ENCODE measurements around the gene ZBTB3. TPM values are rescaled to one million over a fixed set of nuclear protein-coding genes. Genes with fewer than 3 reads are reported as not detected.
"Not testable (repeated sequence)": the region's sequence is repeated elsewhere in the genome, so short reads cannot be mapped to it uniquely, and the experiment has no call there.

The ZBTB3 gene
- total RNA-seq, 4 donors from 2014 or later: 8.4 to 20.9 (median 14.0) TPM

GRCh38 chr11:62774407-62774806, 20.4 kb upstream of the ZBTB3 start:
- in situ Hi-C loops (cut with MboI; ENCODE audit: low pct_ligation_motif_present in 1 of 4, low pct_unique_long_range_greater_than_20kb in 1 of 4, low sequenced_read_pairs in 3 of 4): no loop called here
- no peak for DNase-seq
- H3K9me3 ChIP-seq: no peaks in the 10 kb centered on the region
- H3K36me3 ChIP-seq: peaks cover 0 to 12% (median 2%) of the 10 kb centered on the region in 4 donors
- H3K27me3 ChIP-seq: no peaks in the 10 kb centered on the region
- intact Hi-C loops (cut with DNase I; ENCODE audit: low total_unique reads): no loop called here
- TF ChIP-seq EP300 (IDR thresholded peaks at IDR 0.05; ENCODE audit: low read depth) (no peak), POLR2A (IDR thresholded peaks at IDR 0.05) (no peak), CTCF (IDR thresholded peaks at IDR 0.05) (no peak), POLR2AphosphoS5 (IDR thresholded peaks at IDR 0.05) (no peak)
- 88 to 100% methylated on average over 2 to 6 of the region's 6 CpGs for WGBS, 2 donors (ENCODE audit: low coverage in 1 of 2)
- no peak overlapping the region for H3K4me3 ChIP-seq
- H3K4me1 ChIP-seq: peaks cover 15 to 24% (median 20%) of the 10 kb centered on the region in 4 donors
- H3K27ac ChIP-seq: no peak overlapping the region

GRCh38 chr11:62771144-62772021, 17.4 kb upstream of the ZBTB3 start, which contains the start of gene TAF6L:
Gene TAF6L (plus strand): TSS chr11:62771396. CDS start chr11:62775784, 4,388 bp downstream.
- H3K36me3 ChIP-seq: peaks cover 0 to 10% (median 5%) of the 10 kb centered on the region in 4 donors
- no peaks in the 10 kb centered on the region for H3K27me3 ChIP-seq
- WGBS, 2 donors (ENCODE audit: low coverage in 1 of 2): 3% methylated on average over 56 of the region's 60 CpGs; no CpG with 5 or more reads in 1 of the 2 donors
- in situ Hi-C loops (cut with MboI; ENCODE audit: low pct_ligation_motif_present in 1 of 4, low pct_unique_long_range_greater_than_20kb in 1 of 4, low sequenced_read_pairs in 3 of 4): no loop called here
- peak within 1 kb of the TSS; percentile 56 to 76 (median 61) for H3K4me3 ChIP-seq
- H3K27ac ChIP-seq: peak within 1 kb of the TSS; percentile 92 to 98 (median 94)
- peaks cover 15 to 24% (median 20%) of the 10 kb centered on the region in 4 donors for H3K4me1 ChIP-seq
- intact Hi-C loops (cut with DNase I; ENCODE audit: low total_unique reads): no loop called here
- DNase-seq: peak; percentile 98
- TF ChIP-seq CTCF (IDR thresholded peaks at IDR 0.05) (no peak), POLR2AphosphoS5 (IDR thresholded peaks at IDR 0.05) (peak; percentile 60 to 68 (median 66)), EP300 (IDR thresholded peaks at IDR 0.05; ENCODE audit: low read depth) (no peak), POLR2A (IDR thresholded peaks at IDR 0.05) (peak; percentile 61)
- no peaks in the 10 kb centered on the region for H3K9me3 ChIP-seq

GRCh38 chr11:62770778-62771143, 16.8 kb upstream of the ZBTB3 start:
- Histone ChIP-seq H3K4me1 (peaks cover 15 to 24% (median 20%) of the 10 kb centered on the region in 4 donors), H3K36me3 (peaks cover 0 to 15% (median 6%) of the 10 kb centered on the region in 4 donors), H3K4me3 (peak overlapping the region; percentile 2 to 65 (median 56)), H3K9me3 (no peaks in the 10 kb centered on the region), H3K27ac (peak overlapping the region; percentile 92 to 98 (median 94)), H3K27me3 (no peaks in the 10 kb centered on the region)
- in situ Hi-C loops (cut with MboI; ENCODE audit: low pct_ligation_motif_present in 1 of 4, low pct_unique_long_range_greater_than_20kb in 1 of 4, low sequenced_read_pairs in 3 of 4): no loop called here
- intact Hi-C loops (cut with DNase I; ENCODE audit: low total_unique reads): no loop called here
- peak; percentile 30 for DNase-seq
- no peak for TF ChIP-seq EP300 (IDR thresholded peaks at IDR 0.05; ENCODE audit: low read depth)
- TF ChIP-seq POLR2AphosphoS5 (IDR thresholded peaks at IDR 0.05): no peak
- TF ChIP-seq POLR2A (IDR thresholded peaks at IDR 0.05): no peak
- no peak for TF ChIP-seq CTCF (IDR thresholded peaks at IDR 0.05)
- 0 to 2% methylated on average over 2 to 18 of the region's 18 CpGs for WGBS, 2 donors (ENCODE audit: low coverage in 1 of 2)

GRCh38 chr11:62760867-62761227, 6.9 kb upstream of the ZBTB3 start:
- 29 to 100% methylated on average over 2 to 9 of the region's 9 CpGs for WGBS, 2 donors (ENCODE audit: low coverage in 1 of 2)
- H3K27me3 ChIP-seq; H3K9me3 ChIP-seq; in situ Hi-C loops (cut with MboI; ENCODE audit: low pct_ligation_motif_present in 1 of 4, low pct_unique_long_range_greater_than_20kb in 1 of 4, low sequenced_read_pairs in 3 of 4); DNase-seq; intact Hi-C loops (cut with DNase I; ENCODE audit: low total_unique reads); H3K36me3 ChIP-seq: not testable (repeated sequence)
- Histone ChIP-seq H3K4me1 (peaks cover 10 to 23% (median 12%) of the 10 kb centered on the region in 4 donors), H3K4me3 (peak overlapping the region in 3 of 4 donors; percentile 54 to 74 (median 67)), H3K27ac (peak overlapping the region; percentile 88 to 90 (median 88))
